ENCODE results near the gene LRRC71.

LRRC71 gene

GRCh38 chr1:156909671-156910070, 10.8 kb upstream of the LRRC71 start:
- Mint-ChIP-seq H3K9me3 (no peaks in the 10 kb centered on the region), H3K27me3 (peaks cover 21% of the 10 kb centered on the region), H3K4me3 (no peak overlapping the region), H3K4me1 (ENCODE audit: low read depth) (no peaks in the 10 kb centered on the region), H3K27ac (no peak overlapping the region), H3K36me3 (ENCODE audit: low read depth) (no peaks in the 10 kb centered on the region)

GRCh38 chr1:156910309-156910782, 10.1 kb upstream of the LRRC71 start:
- H3K9me3 Mint-ChIP-seq, result no peaks in the 10 kb centered on the region
- H3K4me3 Mint-ChIP-seq, result no peak overlapping the region
- H3K4me1 Mint-ChIP-seq (ENCODE audit: low read depth), result no peaks in the 10 kb centered on the region
- H3K27me3 Mint-ChIP-seq, result peaks cover 28% of the 10 kb centered on the region
- H3K36me3 Mint-ChIP-seq (ENCODE audit: low read depth), result no peaks in the 10 kb centered on the region
- H3K27ac Mint-ChIP-seq, result no peak overlapping the region

DNA sequence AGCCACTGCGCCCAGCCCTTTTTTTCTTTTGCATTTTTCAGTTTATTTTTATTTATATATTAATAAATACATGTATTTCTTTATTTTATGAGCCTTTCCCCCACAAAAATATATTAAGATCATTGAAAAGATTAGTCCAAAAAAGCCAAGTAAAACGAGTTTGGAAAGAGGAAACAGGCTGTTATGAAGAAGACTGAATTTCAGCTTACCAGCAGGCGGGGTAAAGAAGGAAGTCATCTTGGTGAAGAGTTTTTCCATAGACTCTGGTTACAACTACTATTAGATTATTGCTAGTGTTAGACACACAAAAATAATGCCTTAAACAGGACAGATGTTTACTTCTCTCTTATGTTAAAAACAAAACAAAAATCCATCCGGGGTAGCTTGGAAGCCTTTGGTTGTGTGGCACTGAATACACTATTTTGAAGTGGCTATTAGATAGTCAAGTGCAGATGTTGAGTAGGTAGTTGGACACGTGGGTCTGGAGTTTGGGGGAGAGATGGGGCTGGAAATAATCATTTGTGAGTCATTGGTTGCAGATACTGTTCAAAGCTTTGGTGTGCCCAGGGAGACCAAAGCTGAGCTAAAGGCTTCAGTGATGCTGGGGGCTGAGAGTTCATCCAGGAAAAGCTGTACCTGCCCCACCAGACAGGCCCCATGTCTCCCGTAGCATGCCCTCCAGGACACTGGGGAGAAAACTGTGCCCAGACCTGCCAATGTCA, 8.7 kb upstream of the LRRC71 start:
- Mint-ChIP-seq H3K27ac (no peak overlapping the region), H3K4me1 (ENCODE audit: low read depth) (no peaks in the 10 kb centered on the region), H3K36me3 (ENCODE audit: low read depth) (no peaks in the 10 kb centered on the region), H3K27me3 (peaks cover 34% of the 10 kb centered on the region), H3K9me3 (no peaks in the 10 kb centered on the region), H3K4me3 (no peak overlapping the region)

DNA sequence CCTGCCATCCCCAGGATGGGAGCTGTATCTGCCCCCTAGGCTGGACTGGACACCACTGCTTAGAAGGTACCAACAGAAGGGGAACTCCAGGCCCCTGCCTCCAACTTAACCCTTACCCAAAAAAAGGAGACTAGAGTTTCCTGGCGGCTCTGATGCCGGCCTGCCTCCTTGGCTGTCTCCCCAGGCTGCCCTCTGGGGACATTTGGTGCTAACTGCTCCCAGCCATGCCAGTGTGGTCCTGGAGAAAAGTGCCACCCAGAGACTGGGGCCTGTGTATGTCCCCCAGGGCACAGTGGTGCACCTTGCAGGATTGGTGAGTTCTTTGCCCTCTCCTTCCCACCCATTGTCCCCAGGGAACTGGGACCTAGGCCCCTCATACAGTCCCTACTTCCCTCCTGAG, 8.1 kb upstream of the LRRC71 start:
- no peak overlapping the region for H3K4me3 Mint-ChIP-seq
- no peaks in the 10 kb centered on the region for H3K4me1 Mint-ChIP-seq (ENCODE audit: low read depth)
- H3K27ac Mint-ChIP-seq, result no peak overlapping the region
- H3K36me3 Mint-ChIP-seq (ENCODE audit: low read depth), result no peaks in the 10 kb centered on the region
- no peaks in the 10 kb centered on the region for H3K9me3 Mint-ChIP-seq
- peaks cover 36% of the 10 kb centered on the region for H3K27me3 Mint-ChIP-seq

- Mint-ChIP-seq H3K4me3 (no peak overlapping the region), H3K27me3 (peaks cover 39% of the 10 kb centered on the region), H3K36me3 (ENCODE audit: low read depth) (no peaks in the 10 kb centered on the region), H3K4me1 (ENCODE audit: low read depth) (no peaks in the 10 kb centered on the region), H3K27ac (no peak overlapping the region), H3K9me3 (no peaks in the 10 kb centered on the region)
Measured at GRCh38 chr1:156912861-156913808, 7.3 kb upstream of the LRRC71 start.

DNA sequence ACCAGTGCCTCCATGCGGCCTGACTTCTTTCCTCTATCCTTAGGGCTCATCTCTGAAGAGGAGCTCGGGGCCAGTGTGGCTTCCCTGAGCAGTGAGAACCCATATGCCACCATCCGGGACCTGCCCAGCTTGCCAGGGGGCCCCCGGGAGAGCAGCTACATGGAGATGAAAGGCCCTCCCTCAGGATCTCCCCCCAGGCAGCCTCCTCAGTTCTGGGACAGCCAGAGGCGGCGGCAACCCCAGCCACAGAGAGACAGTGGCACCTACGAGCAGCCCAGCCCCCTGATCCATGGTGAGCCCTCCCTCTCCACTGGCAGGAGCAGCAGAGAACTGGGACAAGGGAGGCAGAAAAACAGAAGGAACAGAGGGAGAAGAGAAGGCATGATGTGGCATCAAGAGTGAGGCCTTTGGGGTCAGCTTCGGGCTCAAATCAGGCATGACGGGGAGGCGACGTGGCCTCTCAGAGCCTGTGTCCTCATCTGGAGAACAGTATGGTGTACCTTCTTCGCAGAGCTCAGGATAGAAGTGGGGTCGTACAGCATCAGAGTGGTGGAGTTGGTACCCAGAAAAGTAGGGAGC, 6.5 kb upstream of the LRRC71 start:
- Mint-ChIP-seq H3K36me3 (ENCODE audit: low read depth) (no peaks in the 10 kb centered on the region), H3K4me1 (ENCODE audit: low read depth) (no peaks in the 10 kb centered on the region), H3K27ac (no peak overlapping the region), H3K27me3 (peaks cover 47% of the 10 kb centered on the region), H3K9me3 (no peaks in the 10 kb centered on the region), H3K4me3 (no peak overlapping the region)

DNA sequence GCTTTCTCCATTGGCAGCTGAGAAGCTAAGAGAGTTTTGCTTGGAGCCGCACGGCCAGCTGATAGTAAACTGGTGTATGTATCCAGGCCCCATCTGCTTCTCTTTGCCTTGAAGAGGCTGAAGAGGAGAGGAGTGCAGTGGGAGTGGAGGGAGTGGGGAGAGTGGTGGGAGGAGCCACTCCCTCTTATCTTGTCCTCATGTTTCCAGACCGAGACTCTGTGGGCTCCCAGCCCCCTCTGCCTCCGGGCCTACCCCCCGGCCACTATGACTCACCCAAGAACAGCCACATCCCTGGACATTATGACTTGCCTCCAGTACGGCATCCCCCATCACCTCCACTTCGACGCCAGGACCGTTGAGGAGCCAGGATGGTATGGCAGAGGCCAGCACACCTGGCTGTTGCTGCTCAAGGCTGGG, 6.0 kb upstream of the LRRC71 start:
- Mint-ChIP-seq H3K9me3 (no peaks in the 10 kb centered on the region), H3K4me1 (ENCODE audit: low read depth) (no peaks in the 10 kb centered on the region), H3K4me3 (no peak overlapping the region), H3K27me3 (peaks cover 51% of the 10 kb centered on the region), H3K27ac (no peak overlapping the region), H3K36me3 (ENCODE audit: low read depth) (no peaks in the 10 kb centered on the region)

DNA sequence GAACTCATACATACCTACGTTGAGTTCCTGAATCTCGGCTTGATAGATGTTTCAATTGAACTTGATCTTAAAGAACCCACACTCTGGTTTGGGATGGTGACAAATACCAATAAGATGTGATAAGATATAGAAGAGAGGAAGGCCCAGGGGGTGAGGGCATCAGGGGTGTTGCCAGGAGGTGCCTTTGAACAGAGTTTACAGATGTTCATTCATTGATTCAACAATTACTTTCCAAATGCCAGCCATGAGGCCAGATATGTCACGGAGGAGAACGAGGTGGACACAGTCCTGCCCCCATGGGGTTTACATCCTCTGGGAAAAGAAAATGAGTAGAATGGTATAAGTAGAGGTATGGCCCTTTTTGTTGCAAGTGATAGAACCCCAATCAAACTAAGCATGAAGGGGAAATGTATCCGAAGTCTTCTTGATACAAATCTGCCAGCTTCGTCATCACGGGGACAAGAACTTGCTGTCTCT, 659 bp downstream of the LRRC71 start:
- H3K27me3 Mint-ChIP-seq, result peaks cover 82% of the 10 kb centered on the region
- H3K9me3 Mint-ChIP-seq, result no peaks in the 10 kb centered on the region
- H3K4me3 Mint-ChIP-seq, result no peak overlapping the region
- peaks cover 15% of the 10 kb centered on the region for H3K4me1 Mint-ChIP-seq (ENCODE audit: low read depth)
- no peaks in the 10 kb centered on the region for H3K36me3 Mint-ChIP-seq (ENCODE audit: low read depth)
- no peak overlapping the region for H3K27ac Mint-ChIP-seq

- Mint-ChIP-seq H3K27ac (no peak overlapping the region), H3K9me3 (no peaks in the 10 kb centered on the region), H3K4me3 (no peak overlapping the region), H3K27me3 (peaks cover 85% of the 10 kb centered on the region), H3K4me1 (ENCODE audit: low read depth) (peaks cover 33% of the 10 kb centered on the region), H3K36me3 (ENCODE audit: low read depth) (no peaks in the 10 kb centered on the region)
Measured at GRCh38 chr1:156922986-156923669, 2.7 kb downstream of the LRRC71 start.

- Mint-ChIP-seq H3K4me1 (ENCODE audit: low read depth) (peaks cover 34% of the 10 kb centered on the region), H3K27ac (no peak overlapping the region), H3K27me3 (peaks cover 85% of the 10 kb centered on the region), H3K36me3 (ENCODE audit: low read depth) (no peaks in the 10 kb centered on the region), H3K9me3 (no peaks in the 10 kb centered on the region), H3K4me3 (no peak overlapping the region)
Measured at GRCh38 chr1:156923670-156924477, 3.4 kb downstream of the LRRC71 start.

DNA sequence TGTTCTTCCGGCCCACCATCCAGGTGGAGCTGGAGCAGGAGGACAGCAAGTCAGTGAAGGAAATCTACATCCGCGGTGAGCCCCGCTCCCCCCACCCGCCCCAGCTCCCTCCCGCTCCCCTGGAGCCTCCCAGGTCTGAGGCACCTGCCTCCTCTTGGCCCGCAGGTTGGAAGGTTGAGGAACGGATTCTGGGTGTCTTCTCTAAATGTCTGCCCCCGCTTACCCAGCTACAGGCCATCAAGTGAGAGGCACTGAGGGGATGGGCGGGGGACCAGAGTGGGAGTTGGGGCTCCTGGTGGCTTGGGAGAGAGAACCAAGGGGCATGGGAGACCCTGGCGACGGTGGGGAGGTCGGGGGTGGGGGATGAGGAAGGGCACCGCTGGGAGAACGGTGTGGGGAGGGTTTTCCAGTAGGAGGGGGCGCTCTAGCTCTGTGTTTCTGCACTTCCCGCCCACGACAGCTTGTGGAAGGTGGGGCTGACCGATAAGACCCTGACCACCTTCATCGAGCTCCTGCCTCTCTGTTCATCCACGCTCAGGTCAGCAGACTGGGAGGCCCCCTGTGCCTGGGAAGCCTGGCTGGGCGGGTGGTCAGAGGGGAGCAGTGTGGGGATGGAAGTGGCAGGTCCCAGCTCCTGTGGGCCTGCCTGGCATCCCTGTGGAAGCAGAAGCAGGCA, 4.2 kb downstream of the LRRC71 start:
- no peaks in the 10 kb centered on the region for H3K36me3 Mint-ChIP-seq (ENCODE audit: low read depth)
- no peak overlapping the region for H3K27ac Mint-ChIP-seq
- peaks cover 34% of the 10 kb centered on the region for H3K4me1 Mint-ChIP-seq (ENCODE audit: low read depth)
- H3K4me3 Mint-ChIP-seq, result no peak overlapping the region
- peaks cover 88% of the 10 kb centered on the region for H3K27me3 Mint-ChIP-seq
- no peaks in the 10 kb centered on the region for H3K9me3 Mint-ChIP-seq

DNA sequence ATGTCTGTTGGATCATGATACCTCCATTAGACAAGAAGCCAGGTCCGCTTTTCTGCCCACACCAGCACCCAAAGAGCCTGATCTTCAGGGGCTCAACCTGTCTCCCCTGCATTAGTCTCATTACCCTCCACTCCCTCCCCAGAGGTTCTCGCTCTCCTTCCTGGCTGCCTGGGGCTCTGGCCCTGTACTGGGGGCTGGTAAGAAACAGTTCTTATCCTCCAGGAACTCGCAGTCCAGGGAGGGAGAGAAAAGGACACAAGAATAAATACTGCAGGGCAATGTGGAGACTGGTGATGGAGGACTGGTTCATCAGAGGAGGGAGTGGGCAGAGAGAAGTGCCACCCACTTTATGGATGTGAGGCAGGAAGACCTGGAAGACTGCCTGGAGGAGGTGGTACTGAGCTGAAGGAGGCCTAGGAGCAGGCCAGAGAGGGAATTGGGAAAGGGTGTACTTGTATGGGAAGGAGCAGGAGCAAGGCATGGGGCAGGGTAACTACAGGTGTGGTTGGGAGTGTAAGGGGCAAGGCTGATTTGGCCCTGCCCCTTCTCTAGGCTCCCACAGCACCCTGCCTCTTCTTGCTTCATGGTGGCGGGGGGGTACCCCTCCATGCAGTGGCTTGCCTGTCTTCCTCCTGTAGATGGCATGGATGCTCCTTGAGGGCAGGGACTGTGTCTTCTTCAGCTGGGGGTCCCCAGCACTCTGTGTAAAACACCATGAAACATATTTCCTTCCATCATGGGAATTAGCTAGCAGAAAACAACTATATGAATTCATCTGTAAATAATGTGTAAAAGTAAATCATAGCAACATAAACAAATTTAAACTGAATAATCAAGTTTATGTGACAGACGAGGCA, 5.0 kb downstream of the LRRC71 start:
- Mint-ChIP-seq H3K27ac (no peak overlapping the region), H3K4me1 (ENCODE audit: low read depth) (peaks cover 34% of the 10 kb centered on the region), H3K27me3 (peaks cover 86% of the 10 kb centered on the region), H3K36me3 (ENCODE audit: low read depth) (no peaks in the 10 kb centered on the region), H3K9me3 (no peaks in the 10 kb centered on the region), H3K4me3 (no peak overlapping the region)

DNA sequence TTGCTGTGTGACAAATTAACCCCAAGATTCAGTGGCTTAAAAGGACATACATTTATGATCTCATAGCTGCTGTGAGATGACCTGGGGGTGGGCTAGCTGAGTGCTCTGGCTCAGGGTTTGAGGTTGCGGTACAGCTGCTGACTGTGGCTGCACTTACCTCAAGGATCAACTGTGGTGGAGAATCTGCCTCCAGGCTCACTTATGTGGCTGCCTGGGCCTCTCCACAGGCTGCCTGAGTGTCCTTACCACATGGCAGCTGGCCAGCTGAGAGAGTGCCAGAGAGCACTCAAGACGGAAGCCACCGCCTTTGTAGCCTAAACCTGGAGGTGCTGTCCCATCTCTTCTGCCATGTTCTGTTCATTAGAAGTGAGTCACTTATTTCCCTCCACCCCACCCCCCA, 5.7 kb downstream of the LRRC71 start:
- Mint-ChIP-seq H3K4me3 (peak overlapping the region; percentile 13), H3K9me3 (no peaks in the 10 kb centered on the region), H3K27ac (peak overlapping the region; percentile 54), H3K27me3 (peaks cover 88% of the 10 kb centered on the region), H3K4me1 (ENCODE audit: low read depth) (peaks cover 34% of the 10 kb centered on the region), H3K36me3 (ENCODE audit: low read depth) (no peaks in the 10 kb centered on the region)

All from stimulated activated naive CD8-positive, alpha-beta T cell treated with anti-CD3 and anti-CD28 coated beads, Interleukin-15, Interleukin-2, amounts not matched to agents 100 ng/mL and 50 ng/mL, for 24 hours (primary cell).